ENCODE data around the gene CEACAM19. TPM values are rescaled to one million over a fixed set of nuclear protein-coding genes. Genes with fewer than 3 reads are reported as not detected.

The CEACAM19 gene
- polyA plus RNA-seq, 2 of the 4 experiments (the other 2 are of a cell fraction) = 7.2 to 8.2 TPM

DNA sequence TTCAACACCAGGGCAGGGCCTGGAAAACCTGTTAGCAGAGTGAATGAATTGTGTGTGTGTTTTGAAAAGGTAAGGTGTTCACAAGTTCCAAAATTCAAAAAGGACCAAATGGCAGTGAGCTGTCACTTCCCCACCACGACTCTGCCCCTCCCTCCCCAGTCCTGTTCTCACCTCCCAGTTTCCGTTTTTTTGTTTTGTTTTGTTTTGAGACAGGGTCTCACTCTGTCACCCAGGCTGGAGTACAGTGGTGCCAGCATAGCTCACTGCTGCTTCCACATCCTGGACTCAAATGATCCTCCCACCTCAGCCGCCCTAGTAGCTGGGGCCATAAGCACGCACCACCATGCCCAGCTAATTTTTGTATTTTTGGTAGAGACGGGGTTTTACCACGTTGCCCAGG, 56.9 kb downstream of the CEACAM19 start:
- no peak overlapping the region for H3K4me2 ChIP-seq
- TF ChIP-seq BCL3 (IDR thresholded peaks at IDR 0.05) (no peak), HEYL (CRISPR knock-in tag; IDR thresholded peaks at IDR 0.05) (no peak), ESRRA (IDR thresholded peaks at IDR 0.05; ENCODE audit: borderline replicate concordance, low read length) (no peak), ZC3H11A (IDR thresholded peaks at IDR 0.05) (no peak), EHMT2 (IDR thresholded peaks at IDR 0.05; ENCODE audit: low read depth) (no peak), FOSL2 (IDR thresholded peaks at IDR 0.05) (no peak), FOSL2 (CRISPR knock-in tag; IDR thresholded peaks at IDR 0.05) (no peak), JUN (IDR thresholded peaks at IDR 0.05) (no peak), SMC3 (IDR thresholded peaks at IDR 0.05) (no peak), PBX3 (IDR thresholded peaks at IDR 0.05) (no peak), TFCP2L1 (CRISPR knock-in tag; IDR thresholded peaks at IDR 0.05) (no peak)
- TF ChIP-seq, protein P1, sequence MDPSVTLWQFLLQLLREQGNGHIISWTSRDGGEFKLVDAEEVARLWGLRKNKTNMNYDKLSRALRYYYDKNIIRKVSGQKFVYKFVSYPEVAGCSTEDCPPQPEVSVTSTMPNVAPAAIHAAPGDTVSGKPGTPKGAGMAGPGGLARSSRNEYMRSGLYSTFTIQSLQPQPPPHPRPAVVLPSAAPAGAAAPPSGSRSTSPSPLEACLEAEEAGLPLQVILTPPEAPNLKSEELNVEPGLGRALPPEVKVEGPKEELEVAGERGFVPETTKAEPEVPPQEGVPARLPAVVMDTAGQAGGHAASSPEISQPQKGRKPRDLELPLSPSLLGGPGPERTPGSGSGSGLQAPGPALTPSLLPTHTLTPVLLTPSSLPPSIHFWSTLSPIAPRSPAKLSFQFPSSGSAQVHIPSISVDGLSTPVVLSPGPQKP (IDR thresholded peaks at IDR 0.05; ENCODE audit: low read depth, low read length) = no peak
- TF ChIP-seq, protein P2, sequence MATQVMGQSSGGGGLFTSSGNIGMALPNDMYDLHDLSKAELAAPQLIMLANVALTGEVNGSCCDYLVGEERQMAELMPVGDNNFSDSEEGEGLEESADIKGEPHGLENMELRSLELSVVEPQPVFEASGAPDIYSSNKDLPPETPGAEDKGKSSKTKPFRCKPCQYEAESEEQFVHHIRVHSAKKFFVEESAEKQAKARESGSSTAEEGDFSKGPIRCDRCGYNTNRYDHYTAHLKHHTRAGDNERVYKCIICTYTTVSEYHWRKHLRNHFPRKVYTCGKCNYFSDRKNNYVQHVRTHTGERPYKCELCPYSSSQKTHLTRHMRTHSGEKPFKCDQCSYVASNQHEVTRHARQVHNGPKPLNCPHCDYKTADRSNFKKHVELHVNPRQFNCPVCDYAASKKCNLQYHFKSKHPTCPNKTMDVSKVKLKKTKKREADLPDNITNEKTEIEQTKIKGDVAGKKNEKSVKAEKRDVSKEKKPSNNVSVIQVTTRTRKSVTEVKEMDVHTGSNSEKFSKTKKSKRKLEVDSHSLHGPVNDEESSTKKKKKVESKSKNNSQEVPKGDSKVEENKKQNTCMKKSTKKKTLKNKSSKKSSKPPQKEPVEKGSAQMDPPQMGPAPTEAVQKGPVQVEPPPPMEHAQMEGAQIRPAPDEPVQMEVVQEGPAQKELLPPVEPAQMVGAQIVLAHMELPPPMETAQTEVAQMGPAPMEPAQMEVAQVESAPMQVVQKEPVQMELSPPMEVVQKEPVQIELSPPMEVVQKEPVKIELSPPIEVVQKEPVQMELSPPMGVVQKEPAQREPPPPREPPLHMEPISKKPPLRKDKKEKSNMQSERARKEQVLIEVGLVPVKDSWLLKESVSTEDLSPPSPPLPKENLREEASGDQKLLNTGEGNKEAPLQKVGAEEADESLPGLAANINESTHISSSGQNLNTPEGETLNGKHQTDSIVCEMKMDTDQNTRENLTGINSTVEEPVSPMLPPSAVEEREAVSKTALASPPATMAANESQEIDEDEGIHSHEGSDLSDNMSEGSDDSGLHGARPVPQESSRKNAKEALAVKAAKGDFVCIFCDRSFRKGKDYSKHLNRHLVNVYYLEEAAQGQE (IDR thresholded peaks at IDR 0.05) = no peak
- TF ChIP-seq, protein P3, sequence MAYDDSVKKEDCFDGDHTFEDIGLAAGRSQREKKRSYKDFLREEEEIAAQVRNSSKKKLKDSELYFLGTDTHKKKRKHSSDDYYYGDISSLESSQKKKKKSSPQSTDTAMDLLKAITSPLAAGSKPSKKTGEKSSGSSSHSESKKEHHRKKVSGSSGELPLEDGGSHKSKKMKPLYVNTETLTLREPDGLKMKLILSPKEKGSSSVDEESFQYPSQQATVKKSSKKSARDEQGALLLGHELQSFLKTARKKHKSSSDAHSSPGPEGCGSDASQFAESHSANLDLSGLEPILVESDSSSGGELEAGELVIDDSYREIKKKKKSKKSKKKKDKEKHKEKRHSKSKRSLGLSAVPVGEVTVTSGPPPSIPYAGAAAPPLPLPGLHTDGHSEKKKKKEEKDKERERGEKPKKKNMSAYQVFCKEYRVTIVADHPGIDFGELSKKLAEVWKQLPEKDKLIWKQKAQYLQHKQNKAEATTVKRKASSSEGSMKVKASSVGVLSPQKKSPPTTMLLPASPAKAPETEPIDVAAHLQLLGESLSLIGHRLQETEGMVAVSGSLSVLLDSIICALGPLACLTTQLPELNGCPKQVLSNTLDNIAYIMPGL (CRISPR knock-in tag; IDR thresholded peaks at IDR 0.05; ENCODE audit: borderline replicate concordance) = no peak
- no peaks in the 10 kb centered on the region for H3K9me3 ChIP-seq
- CTCF ChIA-PET = interaction anchor here (0.9 to 42.5 kb wide), 9 partner anchors 9 to 224 kb away, joined by 3 to 1899 read pairs (median 4); partner anchors contain the start of genes BCL3, CBLC, CEACAM16 and NECTIN2
- no peak overlapping the region for H3K4me3 ChIP-seq
- peaks cover 51% of the 10 kb centered on the region for H3K4me1 ChIP-seq
- 86% methylated on average over 6 of the region's 6 CpGs for WGBS (ENCODE audit: missing lambda C conversion rate)
- H3K27ac ChIP-seq = peak overlapping the region; percentile 57 to 97
- no peak for FAIRE-seq
- ATAC-seq = no peak
- POLR2A ChIA-PET = interaction anchor here (0.6 to 2.0 kb wide), 4 partner anchors 10 to 162 kb away, joined by 3 to 7 read pairs (median 4); partner anchors contain the start of gene TOMM40
- no peak for DNase-seq (ENCODE audit: low read depth in 1 of 2, low spot score in 1 of 2)

DNA sequence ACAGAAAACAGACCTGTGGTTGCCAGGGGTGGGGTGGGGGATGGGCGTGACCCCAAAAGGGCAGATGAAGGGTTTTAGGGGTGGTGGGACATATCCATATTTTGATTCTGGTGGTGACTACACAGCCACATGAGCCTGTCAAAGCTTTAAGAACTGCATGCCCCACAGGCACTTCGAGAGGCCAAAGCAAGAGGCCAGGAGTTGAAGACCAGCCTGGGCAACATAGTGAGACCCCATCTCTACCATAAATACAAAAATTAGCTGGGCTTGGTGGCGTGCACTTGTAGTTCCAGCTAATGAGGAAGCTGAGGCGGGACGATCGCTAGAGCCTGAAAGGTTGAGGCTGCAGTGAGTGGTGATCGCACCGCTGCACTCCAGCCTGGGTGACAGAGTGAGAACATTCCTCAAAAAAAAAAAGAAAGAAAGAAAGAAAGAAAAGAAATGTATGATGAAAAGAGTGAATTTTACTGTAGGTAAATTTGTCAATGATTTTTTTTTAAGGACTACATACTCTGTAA, 58.3 kb downstream of the CEACAM19 start:
- POLR2A ChIA-PET = interaction anchor here (1.4 to 2.0 kb wide), 2 partner anchors 12 to 16 kb away, joined by 4 to 7 read pairs; no protein-coding TSS in a partner anchor
- H3K4me2 ChIP-seq = no peak overlapping the region
- DNase-seq (ENCODE audit: low read depth in 1 of 2, low spot score in 1 of 2) (no peak), FAIRE-seq (no peak), ATAC-seq (no peak)
- no peak for TF ChIP-seq POLR2A (IDR thresholded peaks at IDR 0.05; ENCODE audit: low read length)
- TF ChIP-seq HOXA7 (CRISPR knock-in tag; IDR thresholded peaks at IDR 0.05) = 0 out of 2 replicates have a peak, but pooled peaks have one; percentile 13
- TF ChIP-seq, protein P3 (CRISPR knock-in tag; IDR thresholded peaks at IDR 0.05; ENCODE audit: borderline replicate concordance) = no peak
- no peak for TF ChIP-seq SMC3 (IDR thresholded peaks at IDR 0.05)
- no peak for TF ChIP-seq RFX5 (IDR thresholded peaks at IDR 0.05)
- no peak for TF ChIP-seq FOSL2 (IDR thresholded peaks at IDR 0.05)
- TF ChIP-seq FOSL2 (CRISPR knock-in tag; IDR thresholded peaks at IDR 0.05) = no peak
- TF ChIP-seq, protein P4, sequence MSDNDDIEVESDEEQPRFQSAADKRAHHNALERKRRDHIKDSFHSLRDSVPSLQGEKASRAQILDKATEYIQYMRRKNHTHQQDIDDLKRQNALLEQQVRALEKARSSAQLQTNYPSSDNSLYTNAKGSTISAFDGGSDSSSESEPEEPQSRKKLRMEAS (IDR thresholded peaks at IDR 0.05) = no peak
- TF ChIP-seq E2F6 (IDR thresholded peaks at IDR 0.05; ENCODE audit: borderline replicate concordance, low read depth) = no peak
- TF ChIP-seq HEYL (CRISPR knock-in tag; IDR thresholded peaks at IDR 0.05) = no peak
- no peak for TF ChIP-seq RARB (CRISPR knock-in tag; IDR thresholded peaks at IDR 0.05)
- TF ChIP-seq CBX8 (IDR thresholded peaks at IDR 0.05) = no peak
- TF ChIP-seq JUN (IDR thresholded peaks at IDR 0.05) = peak in 1 of 2 experiments; percentile 19; a peak in 1 of 5 replicates
- no peak for TF ChIP-seq CHD4 (IDR thresholded peaks at IDR 0.05; ENCODE audit: borderline replicate concordance)
- CTCF ChIA-PET = interaction anchor here (1.6 to 42.5 kb wide), 5 partner anchors 11 to 75 kb away, joined by 5 to 1899 read pairs (median 30); partner anchors contain the start of genes BCL3 and CBLC
- H3K4me1 ChIP-seq = peaks cover 39% of the 10 kb centered on the region
- no peaks in the 10 kb centered on the region for H3K9me3 ChIP-seq
- 94% methylated on average over 8 of the region's 8 CpGs for WGBS (ENCODE audit: missing lambda C conversion rate)
- H3K4me3 ChIP-seq = no peak overlapping the region
- H3K27ac ChIP-seq = peak overlapping the region in 1 of 2 experiments; percentile 97; a peak in 3 of 6 replicates

Data from A549 (cell line).